K562 (cell line): ENCODE measurements around the gene VPS33B. TPM values are rescaled to one million over a fixed set of nuclear protein-coding genes. Genes with fewer than 3 reads are reported as not detected.

Source experiments
- ATAC-seq: fragments of 200-7000 bp; cut with Tn5 transposase; 3 replicates; pipeline ENCODE4 v1.9.1; 2020; ENCODE audit warnings: moderate library complexity
- BruUV-seq: library from RNA; stranded (reverse); fragments of 400-500 nt; replicated peaks from 2 replicates; lab custom pipeline; 2021; lab: Mats Ljungman, UMichigan
- CTCF ChIA-PET: fragments of 300-600 bp; formaldehyde crosslinking; extraction: SDS; loops from one replicate; lab custom pipeline; 2021; ENCODE audit warnings: low intra/inter-chr PET ratio; lab: Yijun Ruan, JAX
- POLR2A ChIA-PET: fragments of 300-600, 350-650 bp; sonication (Branson Sonifier 250); formaldehyde crosslinking; extraction: SDS; loops from one replicate; lab custom pipeline; 2021; ENCODE audit warnings: antibody characterized with exemption, inconsistent platforms; lab: Yijun Ruan, JAX
- DNase-seq, 4 experiments: peaks; one replicate each; pipeline versions ENCODE4 v3.0.0 to v3.0.0-alpha.2; 2011 to 2018; ENCODE audit warnings: low spot score in 3 of 4, mixed read lengths in 3 of 4; ENCODE audit errors: extremely low read depth in 1 of 4
- FAIRE-seq: peaks from 2 replicates; lab custom pipeline; 2011; peaks lifted over from hg19 to GRCh38; lab: Jason Lieb, UNC
- H2AFZ ChIP-seq: 2 replicates; pipeline ENCODE4 v1.6.0; 2011; ENCODE audit warnings: low read depth, low read length, control low read depth, inconsistent platforms
- H3K27ac ChIP-seq: fragments of 200-600 bp; 3 replicates; pipeline ENCODE4 v1.8.0; 2011; ENCODE audit warnings: low read depth, mild to moderate bottlenecking, control low read depth, inconsistent platforms, low read length, moderate library complexity, mixed read lengths; ENCODE audit errors: extremely low read depth
- H3K27me3 ChIP-seq, 2 experiments: fragments of 300-600 bp in 1 of 2; 2 replicates in 1 of 2; 3 replicates in 1 of 2; pipeline versions ENCODE4 v1.6.0 to v1.8.0; 2011; ENCODE audit warnings: inconsistent platforms in 2 of 2, low read length in 2 of 2, mild to moderate bottlenecking in 1 of 2, mixed read lengths in 1 of 2, moderate library complexity in 1 of 2; ENCODE audit not compliant: control insufficient read depth in 2 of 2, insufficient read depth in 2 of 2
- H3K36me3 ChIP-seq: fragments of 300-600 bp; 3 replicates; pipeline ENCODE4 v1.8.0; 2011; ENCODE audit warnings: mild to moderate bottlenecking, low read length, inconsistent platforms; ENCODE audit not compliant: control insufficient read depth, insufficient read depth
- H3K4me1 ChIP-seq, 2 experiments: fragments of 200-600 bp in 1 of 2; replicated peaks in 1 of 2; 2 replicates in 1 of 2; 3 replicates in 1 of 2; pipeline versions ENCODE4 v1.5.1 to v1.8.0; 2011; ENCODE audit warnings: inconsistent platforms in 2 of 2, low read length in 2 of 2, mild to moderate bottlenecking in 1 of 2, mixed read lengths in 1 of 2, moderate library complexity in 1 of 2; ENCODE audit not compliant: control insufficient read depth in 2 of 2, insufficient read depth in 2 of 2
- H3K4me2 ChIP-seq: 2 replicates; pipeline ENCODE4 v1.6.1; 2011; ENCODE audit warnings: low read length, control low read depth, inconsistent platforms, mixed read lengths; ENCODE audit not compliant: insufficient read depth
- H3K4me3 ChIP-seq: fragments of 200-600 bp; sonication (generic), shearing (Covaris generic); 2 replicates; pipeline ENCODE4 v1.5.1; 2016; ENCODE audit warnings: control low read depth, inconsistent platforms
- H3K79me2 ChIP-seq: fragments of 200-600 bp; 3 replicates; pipeline ENCODE4 v1.8.0; 2011; ENCODE audit warnings: low read length, inconsistent platforms; ENCODE audit not compliant: control insufficient read depth, insufficient read depth
- H3K9ac ChIP-seq, 2 experiments: 2 replicates each; pipeline versions ENCODE4 v1.6.0 to v1.6.1; 2011; ENCODE audit warnings: low read depth in 2 of 2, low read length in 2 of 2, control low read depth in 1 of 2, inconsistent platforms in 1 of 2, mild to moderate bottlenecking in 1 of 2, mixed read lengths in 1 of 2; ENCODE audit not compliant: insufficient read depth in 1 of 2
- H3K9me1 ChIP-seq: one replicate; pipeline ENCODE4 v1.6.0; 2011; ENCODE audit warnings: inconsistent platforms, mild to moderate bottlenecking, low read length, moderate library complexity; ENCODE audit not compliant: control insufficient read depth, insufficient read depth
- H3K9me3 ChIP-seq: replicated peaks from 2 replicates; pipeline ENCODE4 v1.5.1; 2011; ENCODE audit warnings: low read depth, low read length, inconsistent platforms; ENCODE audit not compliant: control insufficient read depth, insufficient read depth
- H4K20me1 ChIP-seq: replicated peaks from 2 replicates; pipeline ENCODE4 v1.6.1; 2011; ENCODE audit warnings: low read length, inconsistent platforms, mixed read lengths; ENCODE audit not compliant: control insufficient read depth, insufficient read depth
- CCNT2 ChIP-seq: IDR thresholded peaks from 2 replicates; pipeline ENCODE4 v1.6.1; 2011; ENCODE audit warnings: borderline replicate concordance, low read depth, mild to moderate bottlenecking, moderate library complexity, mixed read lengths, low read length; ENCODE audit not compliant: insufficient read length; ENCODE audit errors: extremely low read depth
- KDM1A ChIP-seq, 2 experiments: fragments of 450-650 bp; IDR thresholded peaks; 2 replicates each; pipeline ENCODE4 v1.6.1; 2016; ENCODE audit warnings: mild to moderate bottlenecking in 2 of 2
- MECOM ChIP-seq: fragments of 250-450 bp; sonication (Bioruptor Pico); IDR thresholded peaks from 2 replicates; pipeline ENCODE4 v1.8.0; 2022; ENCODE audit warnings: inconsistent platforms
- POLR2G ChIP-seq: fragments of 200-400 bp; formaldehyde crosslinking; IDR thresholded peaks from 2 replicates; pipeline ENCODE4 v1.6.1; 2017; ENCODE audit warnings: low read depth, mild to moderate bottlenecking, antibody characterized with exemption, low read length, moderate library complexity
- RBBP5 ChIP-seq: fragments of 200-600 bp; sonication (generic); IDR thresholded peaks from 2 replicates; pipeline ENCODE4 v1.6.1; 2012; ENCODE audit warnings: borderline replicate concordance, mild to moderate bottlenecking, low read length, control low read depth, inconsistent platforms; ENCODE audit not compliant: insufficient read depth, poor library complexity, severe bottlenecking
- RBM39 ChIP-seq: fragments of 200-400 bp; formaldehyde crosslinking; optimal IDR thresholded peaks from 2 replicates; pipeline ENCODE3; 2018; ENCODE audit warnings: low read depth, low read length
- SIN3B ChIP-seq: fragments of 450-650 bp; IDR thresholded peaks from 2 replicates; pipeline ENCODE4 v1.6.1; 2017; ENCODE audit warnings: low read depth, mild to moderate bottlenecking, moderate library complexity
- SMAD3 ChIP-seq: fragments of 450-650 bp; formaldehyde crosslinking; conservative IDR thresholded peaks from 2 replicates; pipeline ENCODE4 v1.4.0; 2020; ENCODE audit warnings: mild to moderate bottlenecking
- SNRNP70 ChIP-seq: fragments of 200-400 bp; formaldehyde crosslinking; optimal IDR thresholded peaks from 2 replicates; pipeline ENCODE3; 2017; ENCODE audit warnings: low read depth, low read length
- ZNF121 ChIP-seq: sonication (generic); formaldehyde crosslinking; conservative IDR thresholded peaks from 2 replicates; pipeline ENCODE4 v1.8.0; 2022; ENCODE audit warnings: missing genetic modification reagents
- ZNF134 ChIP-seq: fragments of 250-450 bp; sonication (Bioruptor Pico); conservative IDR thresholded peaks from 2 replicates; pipeline ENCODE4 v1.4.0; 2020
- ZNF41 ChIP-seq: fragments of 250-450 bp; sonication (Bioruptor Pico); conservative IDR thresholded peaks from 2 replicates; pipeline ENCODE4 v1.4.0; 2020; ENCODE audit warnings: mild to moderate bottlenecking
- ZNF507 ChIP-seq: conservative IDR thresholded peaks from 2 replicates; pipeline ENCODE4 v1.6.1; 2017; ENCODE audit warnings: missing genetic modification characterization, missing compliant biosample characterization
- WGBS: fragments of 100-300 bp; shearing (Covaris generic); methylation state at CpG from one replicate; pipeline ENCODE4 v1.1.6; 2016; ENCODE audit warnings: low coverage, mixed read lengths; ENCODE audit not compliant: insufficient coverage; ENCODE audit errors: missing lambda C conversion rate; 5-methylcytosine and 5-hydroxymethylcytosine counted together
- in situ Hi-C: fragments of 300-500 bp; cut with MboI; formaldehyde crosslinking; loops from 4 replicates; pipeline ENCODE4 v1.15.0; 2018; ENCODE audit warnings: inconsistent platforms, mixed read lengths
- intact Hi-C: fragments of 100-400 bp; cut with micrococcal nuclease; formaldehyde crosslinking; loops from 2 replicates; pipeline ENCODE4 v1.14.2; 2022
- polyA plus RNA-seq, 8 experiments: library from polyadenylated mRNA; depleted of rRNA in 4 of 8; stranded (reverse) in 5 of 8; unstranded in 3 of 8; fragments of >200 nt; fragmentation: Nextera tagmentation in 2 of 8; fragmentation: Illumina TruSeq in 1 of 8; extraction: Ambion mirVana in 2 of 8; extraction: Trizol in 1 of 8; gene quantifications; 2 replicates each; pipeline versions ENCODE4 v1.2.1 to v1.2.3, GENCODE V29; 2011 to 2014; ENCODE audit warnings: inconsistent platforms in 1 of 8, missing spikeins in 1 of 8
- total RNA-seq, 7 experiments: library from RNA; depleted of rRNA in 6 of 7; stranded (reverse); fragments of >200 nt in 6 of 7; fragmentation: Illumina TruSeq in 2 of 7; extraction: Trizol in 2 of 7; gene quantifications; 2 replicates each; pipeline versions ENCODE4 v1.2.1 to v1.2.3, GENCODE V29; 2011 to 2021; ENCODE audit warnings: low replicate concordance in 1 of 7
- TF ChIP-seq, protein P1 (sequence below): fragments of 450-650 bp; IDR thresholded peaks from 2 replicates; pipeline ENCODE4 v1.6.1; 2018; ENCODE audit not compliant: partially characterized antibody
- TF ChIP-seq, protein P2 (sequence below): conservative IDR thresholded peaks from 2 replicates; pipeline ENCODE4 v1.6.1; 2011; ENCODE audit warnings: low read depth, mild to moderate bottlenecking, low read length; ENCODE audit not compliant: control insufficient read depth
- TF ChIP-seq, protein P3 (sequence below): sonication (generic); formaldehyde crosslinking; IDR thresholded peaks from 2 replicates; pipeline ENCODE4 v1.8.0; 2022; ENCODE audit warnings: missing genetic modification reagents, mild to moderate bottlenecking, borderline replicate concordance

Gene VPS33B
- total and polyA plus RNA-seq, 9 of the 15 experiments (the other 6 are each of a cell fraction or from before 2014, with no cell fraction given): 9.4 to 25.5 (median 14.8) TPM

DNA sequence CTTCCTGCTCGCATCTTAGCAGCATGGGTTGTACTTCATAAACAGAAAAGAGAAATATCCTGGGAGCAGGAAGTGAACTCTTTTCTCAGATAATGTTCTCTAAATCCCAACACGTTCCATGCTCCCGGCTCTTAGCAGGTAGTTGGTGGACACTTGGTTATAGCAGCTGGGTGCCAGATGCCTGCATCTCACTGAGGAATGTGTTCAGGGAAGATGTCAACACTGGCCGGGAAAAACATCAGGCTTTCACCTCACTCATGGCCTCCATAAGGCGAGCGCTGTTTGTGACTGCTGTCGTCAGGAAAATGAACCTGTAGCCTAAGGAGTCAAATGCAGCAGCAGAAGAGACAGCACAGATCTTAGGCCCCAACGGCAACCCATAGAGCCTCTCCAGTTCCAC lies 23.7 kb downstream of the VPS33B start:
- Histone ChIP-seq H3K4me3 (no peak overlapping the region), H3K79me2 (peaks cover 24% of the 10 kb centered on the region), H3K27me3 (no peaks in the 10 kb centered on the region), H3K9me1 (no peaks in the 10 kb centered on the region), H3K4me1 (peaks cover 0 to 6% of the 10 kb centered on the region in 2 experiments; a peak in 2 of 5 replicates), H3K9me3 (no peaks in the 10 kb centered on the region), H3K27ac (no peak overlapping the region)
- CTCF ChIA-PET: no interaction called here
- no peak for DNase-seq
- in situ Hi-C loops: no loop called here
- WGBS: 94% methylated on average over 8 of the region's 8 CpGs
- ATAC-seq: no peak
- TF ChIP-seq ZNF507 (no peak), RBM39 (no peak), POLR2G (no peak), RBBP5 (no peak), MECOM (no peak), CCNT2 (no peak), SIN3B (no peak), ZNF121 (CRISPR knock-in tag) (no peak), KDM1A (IDR thresholded peaks at IDR 0.05) (no peak), ZNF134 (CRISPR knock-in tag) (no peak), SNRNP70 (no peak), ZNF41 (no peak), SMAD3 (CRISPR knock-in tag) (no peak)
- TF ChIP-seq, protein P1, sequence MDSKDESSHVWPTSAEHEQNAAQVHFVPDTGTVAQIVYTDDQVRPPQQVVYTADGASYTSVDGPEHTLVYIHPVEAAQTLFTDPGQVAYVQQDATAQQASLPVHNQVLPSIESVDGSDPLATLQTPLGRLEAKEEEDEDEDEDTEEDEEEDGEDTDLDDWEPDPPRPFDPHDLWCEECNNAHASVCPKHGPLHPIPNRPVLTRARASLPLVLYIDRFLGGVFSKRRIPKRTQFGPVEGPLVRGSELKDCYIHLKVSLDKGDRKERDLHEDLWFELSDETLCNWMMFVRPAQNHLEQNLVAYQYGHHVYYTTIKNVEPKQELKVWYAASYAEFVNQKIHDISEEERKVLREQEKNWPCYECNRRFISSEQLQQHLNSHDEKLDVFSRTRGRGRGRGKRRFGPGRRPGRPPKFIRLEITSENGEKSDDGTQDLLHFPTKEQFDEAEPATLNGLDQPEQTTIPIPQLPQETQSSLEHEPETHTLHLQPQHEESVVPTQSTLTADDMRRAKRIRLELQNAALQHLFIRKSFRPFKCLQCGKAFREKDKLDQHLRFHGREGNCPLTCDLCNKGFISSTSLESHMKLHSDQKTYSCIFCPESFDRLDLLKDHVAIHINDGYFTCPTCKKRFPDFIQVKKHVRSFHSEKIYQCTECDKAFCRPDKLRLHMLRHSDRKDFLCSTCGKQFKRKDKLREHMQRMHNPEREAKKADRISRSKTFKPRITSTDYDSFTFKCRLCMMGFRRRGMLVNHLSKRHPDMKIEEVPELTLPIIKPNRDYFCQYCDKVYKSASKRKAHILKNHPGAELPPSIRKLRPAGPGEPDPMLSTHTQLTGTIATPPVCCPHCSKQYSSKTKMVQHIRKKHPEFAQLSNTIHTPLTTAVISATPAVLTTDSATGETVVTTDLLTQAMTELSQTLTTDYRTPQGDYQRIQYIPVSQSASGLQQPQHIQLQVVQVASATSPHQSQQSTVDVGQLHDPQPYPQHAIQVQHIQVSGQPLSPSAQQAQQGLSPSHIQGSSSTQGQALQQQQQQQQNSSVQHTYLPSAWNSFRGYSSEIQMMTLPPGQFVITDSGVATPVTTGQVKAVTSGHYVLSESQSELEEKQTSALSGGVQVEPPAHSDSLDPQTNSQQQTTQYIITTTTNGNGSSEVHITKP: no peak
- TF ChIP-seq, protein P2, sequence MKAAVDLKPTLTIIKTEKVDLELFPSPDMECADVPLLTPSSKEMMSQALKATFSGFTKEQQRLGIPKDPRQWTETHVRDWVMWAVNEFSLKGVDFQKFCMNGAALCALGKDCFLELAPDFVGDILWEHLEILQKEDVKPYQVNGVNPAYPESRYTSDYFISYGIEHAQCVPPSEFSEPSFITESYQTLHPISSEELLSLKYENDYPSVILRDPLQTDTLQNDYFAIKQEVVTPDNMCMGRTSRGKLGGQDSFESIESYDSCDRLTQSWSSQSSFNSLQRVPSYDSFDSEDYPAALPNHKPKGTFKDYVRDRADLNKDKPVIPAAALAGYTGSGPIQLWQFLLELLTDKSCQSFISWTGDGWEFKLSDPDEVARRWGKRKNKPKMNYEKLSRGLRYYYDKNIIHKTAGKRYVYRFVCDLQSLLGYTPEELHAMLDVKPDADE: no peak
- TF ChIP-seq, protein P3, sequence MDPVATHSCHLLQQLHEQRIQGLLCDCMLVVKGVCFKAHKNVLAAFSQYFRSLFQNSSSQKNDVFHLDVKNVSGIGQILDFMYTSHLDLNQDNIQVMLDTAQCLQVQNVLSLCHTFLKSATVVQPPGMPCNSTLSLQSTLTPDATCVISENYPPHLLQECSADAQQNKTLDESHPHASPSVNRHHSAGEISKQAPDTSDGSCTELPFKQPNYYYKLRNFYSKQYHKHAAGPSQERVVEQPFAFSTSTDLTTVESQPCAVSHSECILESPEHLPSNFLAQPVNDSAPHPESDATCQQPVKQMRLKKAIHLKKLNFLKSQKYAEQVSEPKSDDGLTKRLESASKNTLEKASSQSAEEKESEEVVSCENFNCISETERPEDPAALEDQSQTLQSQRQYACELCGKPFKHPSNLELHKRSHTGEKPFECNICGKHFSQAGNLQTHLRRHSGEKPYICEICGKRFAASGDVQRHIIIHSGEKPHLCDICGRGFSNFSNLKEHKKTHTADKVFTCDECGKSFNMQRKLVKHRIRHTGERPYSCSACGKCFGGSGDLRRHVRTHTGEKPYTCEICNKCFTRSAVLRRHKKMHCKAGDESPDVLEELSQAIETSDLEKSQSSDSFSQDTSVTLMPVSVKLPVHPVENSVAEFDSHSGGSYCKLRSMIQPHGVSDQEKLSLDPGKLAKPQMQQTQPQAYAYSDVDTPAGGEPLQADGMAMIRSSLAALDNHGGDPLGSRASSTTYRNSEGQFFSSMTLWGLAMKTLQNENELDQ (CRISPR knock-in tag): no peak
- TF ChIP-seq, all 486 proteins: peak for 0
- BruUV-seq: no TSS peak
- H3K9ac ChIP-seq: no peak overlapping the region
- intact Hi-C loops: no loop called here
- no peak for FAIRE-seq
- H4K20me1 ChIP-seq: no peaks in the 10 kb centered on the region
- H3K36me3 ChIP-seq: peaks cover 60% of the 10 kb centered on the region
- H2AFZ ChIP-seq: no peak overlapping the region
- H3K4me2 ChIP-seq: no peak overlapping the region
- POLR2A ChIA-PET: no interaction called here
